Type B pancreatic cell (in vitro differentiated cells): ENCODE measurements around the gene HERC4. TPM values are rescaled to one million over a fixed set of nuclear protein-coding genes. Genes with fewer than 3 reads are reported as not detected.
"Not testable (repeated sequence)": the region's sequence is repeated elsewhere in the genome, so short reads cannot be mapped to it uniquely, and the experiment has no call there.

Experiments used
- DNase-seq: peaks from one replicate; pipeline ENCODE4 v3.0.0; 2021; ENCODE audit warnings: mixed read lengths; ENCODE audit not compliant: unreplicated experiment; ENCODE audit errors: extremely low spot score
- H3K27ac Mint-ChIP-seq: 2 replicates; pipeline ENCODE4 v1.8.0; 2021; ENCODE audit warnings: mild to moderate bottlenecking, mixed read lengths
- H3K27me3 Mint-ChIP-seq: 2 replicates; pipeline ENCODE4 v1.8.0; 2021; ENCODE audit warnings: mixed read lengths
- H3K36me3 Mint-ChIP-seq: 2 replicates; pipeline ENCODE4 v1.8.0; 2021; ENCODE audit warnings: mixed read lengths
- H3K4me1 Mint-ChIP-seq: one replicate; pipeline ENCODE4 v1.8.0; 2021; ENCODE audit warnings: mixed read lengths; ENCODE audit not compliant: unreplicated experiment
- H3K4me3 Mint-ChIP-seq: 2 replicates; pipeline ENCODE4 v1.8.0; 2021; ENCODE audit warnings: mild to moderate bottlenecking, mixed read lengths
- H3K9me3 Mint-ChIP-seq: 2 replicates; pipeline ENCODE4 v1.8.0; 2021; ENCODE audit warnings: mixed read lengths
- total RNA-seq: library from RNA; stranded (reverse); gene quantifications from 2 replicates; pipeline ENCODE4 v1.2.1, GENCODE V29; 2021; ENCODE audit warnings: low replicate concordance
- TF ChIP-seq, protein P1 (sequence below): fragments of 200-600 bp; sonication (generic); conservative IDR thresholded peaks from 2 replicates; pipeline ENCODE4 v1.5.0; 2021; ENCODE audit warnings: antibody characterized with exemption, mild to moderate bottlenecking

The HERC4 gene
- total RNA-seq, 1 donor from 2014 or later: 50.5 TPM

DNA sequence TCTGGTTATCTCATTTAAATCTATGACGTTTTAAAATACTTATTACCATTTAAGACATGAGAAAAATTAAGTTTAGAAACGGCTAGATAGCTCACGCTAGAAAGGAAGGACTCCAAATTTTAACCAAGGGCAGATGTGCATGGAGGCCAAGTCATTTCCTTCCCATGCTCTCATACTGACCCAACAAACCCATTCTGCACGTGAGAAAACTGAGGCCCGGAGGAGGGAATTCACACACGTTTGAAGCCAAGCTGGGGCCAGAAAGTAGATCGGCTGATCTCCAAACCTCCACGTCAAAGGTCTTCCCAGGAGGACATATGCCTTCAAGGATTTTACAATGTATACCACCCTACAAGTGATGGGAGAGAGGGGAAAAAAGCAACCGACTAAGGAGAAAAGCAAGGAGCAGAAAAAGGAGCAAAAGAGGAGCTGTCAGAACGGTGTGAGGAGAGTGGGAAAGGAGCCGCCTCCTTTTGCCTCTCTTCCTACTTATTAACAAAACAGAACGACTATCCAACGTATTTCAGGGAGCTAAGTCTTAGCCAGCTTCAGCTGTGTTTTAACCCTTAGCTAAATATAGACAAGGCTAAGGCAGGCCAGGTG, 191.3 kb downstream of the HERC4 start:
- TF ChIP-seq, protein P1, sequence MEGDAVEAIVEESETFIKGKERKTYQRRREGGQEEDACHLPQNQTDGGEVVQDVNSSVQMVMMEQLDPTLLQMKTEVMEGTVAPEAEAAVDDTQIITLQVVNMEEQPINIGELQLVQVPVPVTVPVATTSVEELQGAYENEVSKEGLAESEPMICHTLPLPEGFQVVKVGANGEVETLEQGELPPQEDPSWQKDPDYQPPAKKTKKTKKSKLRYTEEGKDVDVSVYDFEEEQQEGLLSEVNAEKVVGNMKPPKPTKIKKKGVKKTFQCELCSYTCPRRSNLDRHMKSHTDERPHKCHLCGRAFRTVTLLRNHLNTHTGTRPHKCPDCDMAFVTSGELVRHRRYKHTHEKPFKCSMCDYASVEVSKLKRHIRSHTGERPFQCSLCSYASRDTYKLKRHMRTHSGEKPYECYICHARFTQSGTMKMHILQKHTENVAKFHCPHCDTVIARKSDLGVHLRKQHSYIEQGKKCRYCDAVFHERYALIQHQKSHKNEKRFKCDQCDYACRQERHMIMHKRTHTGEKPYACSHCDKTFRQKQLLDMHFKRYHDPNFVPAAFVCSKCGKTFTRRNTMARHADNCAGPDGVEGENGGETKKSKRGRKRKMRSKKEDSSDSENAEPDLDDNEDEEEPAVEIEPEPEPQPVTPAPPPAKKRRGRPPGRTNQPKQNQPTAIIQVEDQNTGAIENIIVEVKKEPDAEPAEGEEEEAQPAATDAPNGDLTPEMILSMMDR: no peak
- Mint-ChIP-seq H3K9me3 (no peaks in the 10 kb centered on the region), H3K36me3 (peaks cover 14% of the 10 kb centered on the region), H3K27ac (peak overlapping the region; percentile 95), H3K4me1 (peaks cover 4% of the 10 kb centered on the region), H3K4me3 (peak overlapping the region; percentile 95), H3K27me3 (no peaks in the 10 kb centered on the region)
- DNase-seq: no peak

DNA sequence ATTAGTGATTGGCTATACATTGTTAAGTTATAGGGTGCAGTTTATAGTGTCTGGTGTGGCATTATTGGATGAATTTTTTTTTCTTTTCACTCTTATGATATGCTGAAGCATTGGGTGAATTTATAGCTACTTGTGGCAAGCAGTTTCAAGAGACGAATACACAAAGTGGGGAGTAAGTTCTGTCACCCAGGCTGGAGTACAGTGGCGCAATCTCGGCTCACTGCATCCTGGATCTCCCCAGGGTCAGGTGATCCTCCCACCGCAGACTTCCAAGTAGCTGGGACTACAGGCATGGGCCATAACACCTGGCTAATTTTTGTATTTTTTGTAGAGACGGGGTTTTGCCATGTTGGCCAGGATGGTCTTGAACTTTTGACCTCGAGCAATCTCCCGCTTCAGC, 196.9 kb downstream of the HERC4 start:
- H3K9me3 Mint-ChIP-seq: no peaks in the 10 kb centered on the region
- H3K4me3 Mint-ChIP-seq: no peak overlapping the region
- H3K27me3 Mint-ChIP-seq: no peaks in the 10 kb centered on the region
- no peaks in the 10 kb centered on the region for H3K36me3 Mint-ChIP-seq
- no peak overlapping the region for H3K27ac Mint-ChIP-seq
- no peaks in the 10 kb centered on the region for H3K4me1 Mint-ChIP-seq
- DNase-seq: no peak
- TF ChIP-seq, protein P1: no peak

DNA sequence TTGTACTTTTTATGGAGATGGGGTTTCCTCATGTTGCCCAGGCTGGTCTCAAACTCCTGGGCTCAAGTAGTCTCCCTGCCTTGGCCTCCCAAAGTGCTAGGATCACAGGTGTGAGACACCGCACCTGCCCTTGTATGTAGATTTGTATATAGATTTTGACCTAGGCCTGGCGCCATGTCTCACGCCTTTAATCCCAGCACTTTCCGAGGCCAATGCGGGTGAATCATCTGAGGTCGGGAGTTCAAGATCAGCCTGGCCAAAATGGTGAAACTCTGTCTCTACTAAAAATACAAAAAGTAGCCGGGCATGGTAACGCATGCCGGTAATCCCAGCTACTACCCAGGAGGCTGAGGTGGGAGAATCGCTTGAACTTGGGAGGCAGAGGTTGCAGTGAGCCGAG, 197.7 kb downstream of the HERC4 start:
- not testable (repeated sequence) for H3K4me1 Mint-ChIP-seq, H3K9me3 Mint-ChIP-seq, DNase-seq, H3K4me3 Mint-ChIP-seq, H3K36me3 Mint-ChIP-seq, H3K27me3 Mint-ChIP-seq, H3K27ac Mint-ChIP-seq

DNA sequence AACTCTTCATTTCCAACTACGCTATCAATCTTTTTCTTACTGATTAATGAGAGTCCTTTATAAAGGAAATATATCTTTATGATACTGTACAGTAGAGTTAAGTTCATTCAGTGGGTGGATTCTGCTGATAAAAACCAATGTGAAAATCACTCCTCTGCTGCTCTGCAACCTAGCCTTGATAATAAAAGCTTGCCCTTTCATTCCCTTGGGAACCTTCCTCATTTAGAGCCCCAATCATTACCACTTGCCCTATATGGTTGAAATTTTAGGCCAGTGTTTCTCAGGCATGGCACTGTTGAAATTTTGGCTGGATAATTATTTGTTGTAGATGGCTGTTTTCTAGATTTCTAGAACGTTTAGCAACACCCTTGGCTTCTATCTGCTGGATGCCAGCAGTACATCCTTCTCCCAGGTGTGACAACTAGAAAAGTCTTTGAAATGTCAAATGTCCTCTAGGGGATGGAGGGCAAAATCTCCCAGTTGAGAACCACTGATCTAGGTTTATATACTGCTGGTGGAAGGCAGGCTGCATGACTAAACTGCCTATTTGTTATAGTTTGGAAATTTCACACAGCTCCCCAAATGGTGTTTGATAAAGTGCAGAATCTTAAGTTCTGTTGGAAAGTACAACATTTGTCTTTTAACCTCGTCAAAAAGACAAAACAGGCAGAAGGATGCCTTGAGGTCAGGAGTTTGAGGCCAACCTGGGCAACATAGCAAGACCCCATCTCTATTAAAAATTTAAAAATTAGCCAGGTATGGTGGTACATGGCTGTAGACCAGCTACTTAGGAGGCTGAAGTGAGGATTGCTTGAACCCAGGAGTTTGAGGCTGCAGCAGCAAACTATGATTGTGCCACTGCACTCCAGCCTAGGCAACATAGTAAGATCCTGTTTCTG, 199.5 kb downstream of the HERC4 start:
- no peaks in the 10 kb centered on the region for H3K9me3 Mint-ChIP-seq
- TF ChIP-seq, protein P1: no peak
- no peaks in the 10 kb centered on the region for H3K36me3 Mint-ChIP-seq
- H3K4me3 Mint-ChIP-seq: no peak overlapping the region
- DNase-seq: no peak
- H3K4me1 Mint-ChIP-seq: no peaks in the 10 kb centered on the region
- H3K27me3 Mint-ChIP-seq: no peaks in the 10 kb centered on the region
- no peak overlapping the region for H3K27ac Mint-ChIP-seq

Other genes with a start within 250 kb of the HERC4 start
- 15.7 and 19.4 TPM in 2 replicates for gene DNAJC12, start 237.1 kb downstream of the HERC4 start, total RNA-seq
- 22.2 and 30.4 TPM in 2 replicates for gene SIRT1, start 190.6 kb downstream of the HERC4 start, total RNA-seq
- gene MYPN, start 34.2 kb upstream of the HERC4 start, total RNA-seq: 0.14 TPM in 1 of 2 replicates, not detected in the other
- gene ATOH7, start 156.8 kb upstream of the HERC4 start, total RNA-seq: 0.31 and 0.60 TPM in 2 replicates